Sigmoid colon (tissue), 3 donors: ENCODE data around the gene FAM25A.
"Not testable (repeated sequence)": the region's sequence is repeated elsewhere in the genome, so short reads cannot be mapped to it uniquely, and the experiment has no call there.

ENCODE experiments used
- POLR2A ChIP-seq, 2 donors: fragments of 450-650 bp; IDR thresholded peaks; one replicate each; pipeline ENCODE4 v1.6.1; 2016; ENCODE audit warnings: antibody characterized with exemption in 2 of 2, mild to moderate bottlenecking in 2 of 2, moderate library complexity in 2 of 2
- TF ChIP-seq, protein P1 (sequence below), 4 experiments: fragments of 450-650 bp in 3 of 4; fragments of 200-600 bp in 1 of 4; IDR thresholded peaks; one replicate each; pipeline ENCODE4 v1.5.1; 2016 to 2019; ENCODE audit warnings: antibody characterized with exemption in 4 of 4, mild to moderate bottlenecking in 3 of 4, moderate library complexity in 2 of 4

DNA sequence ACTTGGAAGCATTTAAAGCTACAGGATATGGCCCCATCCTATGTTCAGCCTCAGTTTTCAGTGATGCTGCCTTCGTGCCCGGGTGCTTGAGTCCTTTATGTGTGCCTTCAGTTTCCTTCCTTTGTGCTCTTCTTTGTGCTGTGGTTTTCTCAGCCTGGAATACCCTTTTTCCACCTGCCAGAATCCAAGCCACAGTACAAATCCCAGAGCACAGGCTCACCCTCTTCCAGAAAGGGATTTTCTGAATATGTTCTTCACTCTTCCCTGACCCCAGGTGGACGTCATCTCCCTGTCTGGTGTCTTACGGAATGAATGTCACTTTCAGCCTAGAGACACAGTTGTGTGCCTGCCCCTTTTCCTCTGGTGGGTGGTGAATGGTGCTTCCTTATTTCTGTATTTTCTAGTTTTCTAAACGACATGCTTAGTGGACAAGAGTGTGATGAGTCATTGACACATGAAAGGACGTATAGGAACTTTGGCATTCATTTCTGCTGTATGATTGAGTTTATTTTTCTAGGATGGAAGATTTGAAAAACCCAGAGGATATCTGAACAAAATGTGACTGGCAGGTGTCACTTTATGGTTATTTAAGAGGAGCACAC is 20.2 kb upstream of the FAM25A start:
- TF ChIP-seq, protein P1, sequence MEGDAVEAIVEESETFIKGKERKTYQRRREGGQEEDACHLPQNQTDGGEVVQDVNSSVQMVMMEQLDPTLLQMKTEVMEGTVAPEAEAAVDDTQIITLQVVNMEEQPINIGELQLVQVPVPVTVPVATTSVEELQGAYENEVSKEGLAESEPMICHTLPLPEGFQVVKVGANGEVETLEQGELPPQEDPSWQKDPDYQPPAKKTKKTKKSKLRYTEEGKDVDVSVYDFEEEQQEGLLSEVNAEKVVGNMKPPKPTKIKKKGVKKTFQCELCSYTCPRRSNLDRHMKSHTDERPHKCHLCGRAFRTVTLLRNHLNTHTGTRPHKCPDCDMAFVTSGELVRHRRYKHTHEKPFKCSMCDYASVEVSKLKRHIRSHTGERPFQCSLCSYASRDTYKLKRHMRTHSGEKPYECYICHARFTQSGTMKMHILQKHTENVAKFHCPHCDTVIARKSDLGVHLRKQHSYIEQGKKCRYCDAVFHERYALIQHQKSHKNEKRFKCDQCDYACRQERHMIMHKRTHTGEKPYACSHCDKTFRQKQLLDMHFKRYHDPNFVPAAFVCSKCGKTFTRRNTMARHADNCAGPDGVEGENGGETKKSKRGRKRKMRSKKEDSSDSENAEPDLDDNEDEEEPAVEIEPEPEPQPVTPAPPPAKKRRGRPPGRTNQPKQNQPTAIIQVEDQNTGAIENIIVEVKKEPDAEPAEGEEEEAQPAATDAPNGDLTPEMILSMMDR (IDR thresholded peaks at IDR 0.05): not testable (repeated sequence)
- TF ChIP-seq POLR2A (IDR thresholded peaks at IDR 0.05): not testable (repeated sequence)
